Measurements from ENCODE around the gene OGFOD3. TPM values are rescaled to one million over a fixed set of nuclear protein-coding genes. Genes with fewer than 3 reads are reported as not detected.
"Not testable (repeated sequence)": the region's sequence is repeated elsewhere in the genome, so short reads cannot be mapped to it uniquely, and the experiment has no call there.

The OGFOD3 gene
- total RNA-seq, 1 donor from 2014 or later = 31.3 TPM

GRCh38 chr17:82457073-82457928 is 38.9 kb upstream of the OGFOD3 start:
- H3K4me1 Mint-ChIP-seq (ENCODE audit: low read depth) = peaks cover 23% of the 10 kb centered on the region
- no peak for DNase-seq (ENCODE audit: low spot score, unreplicated experiment)
- peak overlapping the region; percentile 96 for H3K27ac Mint-ChIP-seq
- TF ChIP-seq CTCF (IDR thresholded peaks at IDR 0.05; ENCODE audit: unreplicated experiment) = no peak
- H3K4me3 Mint-ChIP-seq (ENCODE audit: low read depth) = peak overlapping the region; percentile 90
- peaks cover 6% of the 10 kb centered on the region for H3K36me3 Mint-ChIP-seq (ENCODE audit: insufficient read depth)
- H3K9me3 Mint-ChIP-seq (ENCODE audit: low read depth) = peaks cover 5% of the 10 kb centered on the region
- no peaks in the 10 kb centered on the region for H3K27me3 Mint-ChIP-seq

GRCh38 chr17:82453706-82454105 is 35.3 kb upstream of the OGFOD3 start:
- H3K27me3 Mint-ChIP-seq; H3K4me3 Mint-ChIP-seq (ENCODE audit: low read depth); DNase-seq (ENCODE audit: low spot score, unreplicated experiment); H3K36me3 Mint-ChIP-seq (ENCODE audit: insufficient read depth); H3K27ac Mint-ChIP-seq: not testable (repeated sequence)
- Mint-ChIP-seq H3K4me1 (ENCODE audit: low read depth) (peaks cover 15% of the 10 kb centered on the region), H3K9me3 (ENCODE audit: low read depth) (peaks cover 14% of the 10 kb centered on the region)

- DNase-seq (ENCODE audit: low spot score, unreplicated experiment); H3K27me3 Mint-ChIP-seq; H3K4me3 Mint-ChIP-seq (ENCODE audit: low read depth); H3K27ac Mint-ChIP-seq; H3K36me3 Mint-ChIP-seq (ENCODE audit: insufficient read depth): not testable (repeated sequence)
- peaks cover 15% of the 10 kb centered on the region for H3K4me1 Mint-ChIP-seq (ENCODE audit: low read depth)
- H3K9me3 Mint-ChIP-seq (ENCODE audit: low read depth) = peaks cover 14% of the 10 kb centered on the region
Observed at GRCh38 chr17:82453151-82453550, 34.8 kb upstream of the OGFOD3 start.

GRCh38 chr17:82452162-82452561 is 33.8 kb upstream of the OGFOD3 start:
- Mint-ChIP-seq H3K9me3 (ENCODE audit: low read depth) (peaks cover 14% of the 10 kb centered on the region), H3K27ac (no peak overlapping the region), H3K36me3 (ENCODE audit: insufficient read depth) (peaks cover 6% of the 10 kb centered on the region), H3K27me3 (no peaks in the 10 kb centered on the region), H3K4me3 (ENCODE audit: low read depth) (peak overlapping the region; percentile 11), H3K4me1 (ENCODE audit: low read depth) (peaks cover 8% of the 10 kb centered on the region)
- no peak for DNase-seq (ENCODE audit: low spot score, unreplicated experiment)
- no peak for TF ChIP-seq CTCF (IDR thresholded peaks at IDR 0.05; ENCODE audit: unreplicated experiment)

GRCh38 chr17:82450357-82451106 is 32.1 kb upstream of the OGFOD3 start, which contains the start of gene CYBC1:
TSS of gene CYBC1 (minus strand) at chr17:82450752. CDS start at chr17:82449254, 1,498 bp downstream.
- Mint-ChIP-seq H3K4me3 (ENCODE audit: low read depth) (peak within 1 kb of the TSS; percentile 81), H3K9me3 (ENCODE audit: low read depth) (peaks cover 14% of the 10 kb centered on the region), H3K4me1 (ENCODE audit: low read depth) (peaks cover 7% of the 10 kb centered on the region), H3K27me3 (no peaks in the 10 kb centered on the region), H3K36me3 (ENCODE audit: insufficient read depth) (peaks cover 6% of the 10 kb centered on the region), H3K27ac (peak within 1 kb of the TSS; percentile 84)
- peak; percentile 9 for TF ChIP-seq CTCF (IDR thresholded peaks at IDR 0.05; ENCODE audit: unreplicated experiment)
- DNase-seq (ENCODE audit: low spot score, unreplicated experiment) = peak; percentile 88

- Mint-ChIP-seq H3K9me3 (ENCODE audit: low read depth) (peaks cover 14% of the 10 kb centered on the region), H3K27ac (peak overlapping the region; percentile 84), H3K4me1 (ENCODE audit: low read depth) (peaks cover 7% of the 10 kb centered on the region), H3K36me3 (ENCODE audit: insufficient read depth) (peaks cover 6% of the 10 kb centered on the region), H3K4me3 (ENCODE audit: low read depth) (peak overlapping the region; percentile 81), H3K27me3 (no peaks in the 10 kb centered on the region)
- TF ChIP-seq CTCF (IDR thresholded peaks at IDR 0.05; ENCODE audit: unreplicated experiment) = no peak
- DNase-seq (ENCODE audit: low spot score, unreplicated experiment) = no peak
Observed at GRCh38 chr17:82449883-82450356, 31.5 kb upstream of the OGFOD3 start.

All from progenitor cell of endocrine pancreas (in vitro differentiated cells).